GM12878 (cell line): Measurements from ENCODE around the gene KLHL22. TPM values are rescaled to one million over a fixed set of nuclear protein-coding genes. Genes with fewer than 3 reads are reported as not detected.

Experiments used
- CREB1 ChIP-seq: IDR thresholded peaks from 2 replicates; pipeline ENCODE4 v1.6.1; 2012; ENCODE audit warnings: low read depth, mild to moderate bottlenecking, inconsistent platforms
- CREM ChIP-seq: IDR thresholded peaks from 2 replicates; pipeline ENCODE4 v1.6.1; 2014; ENCODE audit warnings: antibody characterized with exemption, low read depth
- CUX1 ChIP-seq: IDR thresholded peaks from 2 replicates; pipeline ENCODE4 v1.6.1; 2012; ENCODE audit warnings: improper control_type of control experiment, low read depth, low read length; ENCODE audit not compliant: insufficient replicate concordance
- E4F1 ChIP-seq: fragments of 450-650 bp; IDR thresholded peaks from 2 replicates; pipeline ENCODE4 v1.6.1; 2018; ENCODE audit warnings: borderline replicate concordance, mild to moderate bottlenecking; ENCODE audit not compliant: partially characterized antibody
- EP300 ChIP-seq, 2 experiments: fragments of 150-350 bp in 1 of 2; IDR thresholded peaks; 2 replicates each; pipeline ENCODE4 v1.6.1; 2011 to 2012; ENCODE audit warnings: low read depth in 2 of 2, low read length in 2 of 2, borderline replicate concordance in 1 of 2, improper control_type of control experiment in 1 of 2, inconsistent platforms in 1 of 2; ENCODE audit not compliant: control insufficient read depth in 1 of 2
- FOXM1 ChIP-seq: IDR thresholded peaks from 2 replicates; pipeline ENCODE4 v1.6.1; 2012; ENCODE audit warnings: low read depth, mild to moderate bottlenecking, inconsistent platforms, low read length, moderate library complexity
- MAX ChIP-seq: IDR thresholded peaks from 2 replicates; pipeline ENCODE4 v1.6.1; 2012; ENCODE audit warnings: low read depth, low read length, improper control_type of control experiment
- MTA2 ChIP-seq: fragments of 450-650 bp; IDR thresholded peaks from 2 replicates; pipeline ENCODE4 v1.6.1; 2016; ENCODE audit warnings: low read depth, mild to moderate bottlenecking, moderate library complexity
- RUNX3 ChIP-seq: IDR thresholded peaks from 2 replicates; pipeline ENCODE4 v1.6.1; 2012; ENCODE audit warnings: low read length, inconsistent platforms
- SRF ChIP-seq, 2 experiments: IDR thresholded peaks; 2 replicates each; pipeline ENCODE4 v1.6.1; 2011; ENCODE audit warnings: low read depth in 2 of 2, low read length in 2 of 2, mild to moderate bottlenecking in 1 of 2, moderate library complexity in 1 of 2
- ZBED1 ChIP-seq: IDR thresholded peaks from 2 replicates; pipeline ENCODE4 v1.6.1; 2016; ENCODE audit warnings: borderline replicate concordance
- ZNF622 ChIP-seq: fragments of 450-650 bp; IDR thresholded peaks from 2 replicates; pipeline ENCODE4 v1.6.1; 2017; ENCODE audit warnings: mild to moderate bottlenecking, inconsistent platforms
- polyA plus RNA-seq, 11 experiments: library from polyadenylated mRNA; depleted of rRNA in 4 of 11; unstranded in 6 of 11; stranded (reverse) in 5 of 11; fragments of >200 nt; fragmentation: Nextera tagmentation in 4 of 11; fragmentation: Illumina TruSeq in 1 of 11; extraction: Ambion mirVana in 4 of 11; extraction: Trizol in 1 of 11; gene quantifications; 1 replicate in 1 of 11; 2 replicates in 10 of 11; pipeline versions ENCODE4 v1.2.1 to v1.2.3, GENCODE V29; 2011 to 2016; ENCODE audit warnings: inconsistent platforms in 2 of 11, missing spikeins in 2 of 11, low read depth in 1 of 11
- total RNA-seq, 4 experiments: library from RNA; depleted of rRNA in 3 of 4; stranded (reverse); fragments of >200 nt in 3 of 4; fragmentation: Illumina TruSeq in 1 of 4; extraction: Trizol in 1 of 4; gene quantifications; 2 replicates each; pipeline versions ENCODE4 v1.2.1 to v1.2.3, GENCODE V29; 2013 to 2021

KLHL22 gene
- total and polyA plus RNA-seq, 10 of the 15 experiments (the other 5 are each of a cell fraction or from before 2014, with no cell fraction given) = 0.06 to 22.1 (median 14.2) TPM

- no peak for TF ChIP-seq E4F1
- TF ChIP-seq ZNF622 = no peak
- no peak for TF ChIP-seq RUNX3
- TF ChIP-seq SRF (IDR thresholded peaks at IDR 0.05; ENCODE audit: low read depth in 2 of 2, low read length in 2 of 2) = no peak
- no peak for TF ChIP-seq CREM
- TF ChIP-seq EP300 (IDR thresholded peaks at IDR 0.05; ENCODE audit: borderline replicate concordance in 1 of 2, control insufficient read depth in 1 of 2, low read depth in 2 of 2, low read length in 2 of 2) = no peak
- no peak for TF ChIP-seq CREB1
- TF ChIP-seq CUX1 = no peak
- no peak for TF ChIP-seq FOXM1
- no peak for TF ChIP-seq ZBED1
- no peak for TF ChIP-seq MTA2
- TF ChIP-seq MAX = no peak
These were observed 37.9 kb downstream of the KLHL22 start (continued) for GRCh38 chr22:20457506-20458240.
